ENCODE data around the gene CD163L1.
"Not testable (repeated sequence)": the region's sequence is repeated elsewhere in the genome, so short reads cannot be mapped to it uniquely, and the experiment has no call there.

The CD163L1 gene

GRCh38 chr12:7444076-7444475, at the start of gene CD163L1:
Gene CD163L1 (minus strand): TSS chr12:7444153. CDS start chr12:7444127, 26 bp downstream.
- DNase-seq: no peak

GRCh38 chr12:7493006-7493405, 49.1 kb upstream of the CD163L1 start:
- DNase-seq: no peak

GRCh38 chr12:7486512-7486911, 42.6 kb upstream of the CD163L1 start:
- peak; percentile 88 for DNase-seq

- no peak for DNase-seq
Observed at GRCh38 chr12:7485095-7485494, 41.1 kb upstream of the CD163L1 start.

- no peak for DNase-seq
Observed at GRCh38 chr12:7483343-7483742, 39.4 kb upstream of the CD163L1 start.

- no peak for DNase-seq
Observed at GRCh38 chr12:7479771-7480170, 35.8 kb upstream of the CD163L1 start.

- no peak for DNase-seq
Observed at GRCh38 chr12:7472060-7472459, 28.1 kb upstream of the CD163L1 start.

- DNase-seq: no peak
Observed at GRCh38 chr12:7460375-7461259, 16.7 kb upstream of the CD163L1 start.

GRCh38 chr12:7459973-7460372, 16.0 kb upstream of the CD163L1 start:
- no peak for DNase-seq

- no peak for DNase-seq
Observed at GRCh38 chr12:7451756-7452155, 7.8 kb upstream of the CD163L1 start.

- no peak for DNase-seq
Observed at GRCh38 chr12:7450667-7451066, 6.7 kb upstream of the CD163L1 start.

- no peak for DNase-seq
Observed at GRCh38 chr12:7448099-7448498, 4.1 kb upstream of the CD163L1 start.

- DNase-seq: no peak
Observed at GRCh38 chr12:7444537-7444936, 584 bp upstream of the CD163L1 start.

- no peak for DNase-seq
Observed at GRCh38 chr12:7441216-7441615, 2.7 kb downstream of the CD163L1 start.

GRCh38 chr12:7439579-7440505, 4.1 kb downstream of the CD163L1 start:
- DNase-seq: peak; percentile 32

GRCh38 chr12:7438291-7438995, 5.5 kb downstream of the CD163L1 start:
- not testable (repeated sequence) for DNase-seq

- not testable (repeated sequence) for DNase-seq
Observed at GRCh38 chr12:7437494-7437893, 6.5 kb downstream of the CD163L1 start.

GRCh38 chr12:7434670-7435069, 9.3 kb downstream of the CD163L1 start:
- DNase-seq: no peak

GRCh38 chr12:7433276-7433822, 10.6 kb downstream of the CD163L1 start:
- DNase-seq: no peak

- no peak for DNase-seq
Observed at GRCh38 chr12:7431993-7432685, 11.8 kb downstream of the CD163L1 start.

- DNase-seq: no peak
Observed at GRCh38 chr12:7411343-7411742, 32.6 kb downstream of the CD163L1 start.

GRCh38 chr12:7404275-7404674, 39.7 kb downstream of the CD163L1 start:
- DNase-seq: no peak

Data from NCI-H524 treated with DMSO at 0.1 percent for 48 hours (cell line).